ENCODE data around the gene STUB1.

STUB1 gene

DNA sequence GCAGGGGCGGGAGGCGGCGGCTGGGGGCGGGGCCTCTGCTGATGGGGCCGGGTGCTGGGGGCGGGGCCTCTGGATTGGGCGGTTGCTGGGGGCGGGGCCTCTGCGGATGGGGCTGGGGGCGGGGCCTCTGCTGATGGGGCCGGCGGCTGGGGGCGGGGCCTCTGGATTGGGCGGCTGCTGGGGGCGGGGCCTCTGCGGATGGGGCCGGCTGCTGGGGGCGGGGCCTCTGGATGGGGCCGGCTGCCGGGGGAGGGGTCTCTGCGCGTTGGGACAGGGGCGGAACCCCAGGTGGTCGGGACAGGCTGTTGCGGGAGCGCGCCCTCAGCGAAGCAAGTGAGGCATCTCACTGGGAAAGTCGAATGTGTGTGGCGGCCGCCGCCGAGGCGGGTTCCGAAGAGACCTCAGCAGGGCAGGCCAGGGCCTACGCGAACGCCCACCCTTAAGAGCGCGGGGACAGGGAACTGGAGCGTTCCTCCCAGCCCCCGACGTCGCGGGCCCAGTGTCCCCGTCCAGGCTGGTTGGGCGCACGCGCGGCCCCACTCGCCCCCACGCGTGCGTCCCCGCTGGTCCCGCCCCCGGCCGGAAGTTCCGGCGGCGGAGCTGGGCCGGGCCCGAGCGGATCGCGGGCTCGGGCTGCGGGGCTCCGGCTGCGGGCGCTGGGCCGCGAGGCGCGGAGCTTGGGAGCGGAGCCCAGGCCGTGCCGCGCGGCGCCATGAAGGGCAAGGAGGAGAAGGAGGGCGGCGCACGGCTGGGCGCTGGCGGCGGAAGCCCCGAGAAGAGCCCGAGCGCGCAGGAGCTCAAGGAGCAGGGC is at the start of gene STUB1:
Gene STUB1, plus strand, starts transcription at position 597 of the 811 bp plus-strand sequence. Its CDS starts 116 bp downstream, at position 713.
- DNase-seq (ENCODE audit: low spot score): peak; percentile 74

DNA sequence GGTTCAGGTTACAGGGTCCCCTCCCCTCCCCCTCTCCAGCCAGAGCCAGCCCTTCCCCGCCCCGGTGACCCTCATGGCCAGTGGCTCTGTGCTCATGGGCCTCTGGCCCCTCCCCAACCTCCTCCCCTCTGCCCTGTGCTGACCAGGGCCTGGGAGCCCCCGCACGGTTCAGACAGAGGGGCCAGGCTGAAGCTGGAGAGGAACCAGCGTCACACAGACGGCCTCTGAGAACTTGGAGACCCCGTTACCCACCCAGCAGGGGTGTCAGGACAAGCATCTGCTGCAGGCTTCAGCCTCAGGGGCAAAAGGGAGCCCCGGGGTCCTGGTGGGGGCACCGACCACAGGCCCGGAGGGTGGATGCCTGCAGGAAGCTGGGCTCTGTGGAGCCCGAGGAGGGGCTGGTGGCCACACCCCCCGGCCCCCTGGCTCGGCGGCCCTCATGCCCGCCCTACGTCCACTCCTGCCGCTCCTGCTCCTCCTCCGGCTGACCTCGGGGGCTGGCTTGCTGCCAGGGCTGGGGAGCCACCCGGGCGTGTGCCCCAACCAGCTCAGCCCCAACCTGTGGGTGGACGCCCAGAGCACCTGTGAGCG is 49.3 kb upstream of the STUB1 start, which contains the start of gene WFIKKN1:
Gene WFIKKN1, plus strand, starts transcription at position 171 of the 591 bp plus-strand sequence. Its CDS starts 269 bp downstream, at position 440.
- no peak for DNase-seq (ENCODE audit: low spot score)

DNA sequence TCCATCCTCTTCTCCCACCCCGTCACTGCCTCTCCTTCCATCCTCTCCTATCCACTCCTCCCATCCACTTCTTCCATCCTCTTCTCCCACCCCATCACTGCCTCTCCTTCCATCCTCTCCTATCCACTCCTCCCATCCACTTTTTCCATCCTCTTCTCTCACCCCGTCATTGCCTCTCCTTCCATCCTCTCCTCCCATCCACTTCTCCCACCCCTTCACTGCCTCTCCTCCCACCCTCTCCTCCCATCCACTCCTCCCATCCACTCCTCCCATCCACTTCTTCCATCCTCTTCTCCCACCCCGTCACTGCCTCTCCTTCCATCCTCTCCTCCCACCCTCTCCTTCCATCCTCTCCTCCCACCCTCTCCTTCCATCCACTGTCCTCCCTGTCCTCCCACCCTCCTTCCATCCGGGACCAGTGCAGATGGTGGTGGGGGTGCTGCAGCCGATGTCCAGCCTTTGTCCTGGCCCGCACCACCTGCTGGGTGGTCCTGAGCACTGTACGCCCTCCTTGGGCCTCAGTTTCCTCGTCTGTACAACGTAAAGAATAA is 48.3 kb upstream of the STUB1 start:
- DNase-seq (ENCODE audit: low spot score): no peak

DNA sequence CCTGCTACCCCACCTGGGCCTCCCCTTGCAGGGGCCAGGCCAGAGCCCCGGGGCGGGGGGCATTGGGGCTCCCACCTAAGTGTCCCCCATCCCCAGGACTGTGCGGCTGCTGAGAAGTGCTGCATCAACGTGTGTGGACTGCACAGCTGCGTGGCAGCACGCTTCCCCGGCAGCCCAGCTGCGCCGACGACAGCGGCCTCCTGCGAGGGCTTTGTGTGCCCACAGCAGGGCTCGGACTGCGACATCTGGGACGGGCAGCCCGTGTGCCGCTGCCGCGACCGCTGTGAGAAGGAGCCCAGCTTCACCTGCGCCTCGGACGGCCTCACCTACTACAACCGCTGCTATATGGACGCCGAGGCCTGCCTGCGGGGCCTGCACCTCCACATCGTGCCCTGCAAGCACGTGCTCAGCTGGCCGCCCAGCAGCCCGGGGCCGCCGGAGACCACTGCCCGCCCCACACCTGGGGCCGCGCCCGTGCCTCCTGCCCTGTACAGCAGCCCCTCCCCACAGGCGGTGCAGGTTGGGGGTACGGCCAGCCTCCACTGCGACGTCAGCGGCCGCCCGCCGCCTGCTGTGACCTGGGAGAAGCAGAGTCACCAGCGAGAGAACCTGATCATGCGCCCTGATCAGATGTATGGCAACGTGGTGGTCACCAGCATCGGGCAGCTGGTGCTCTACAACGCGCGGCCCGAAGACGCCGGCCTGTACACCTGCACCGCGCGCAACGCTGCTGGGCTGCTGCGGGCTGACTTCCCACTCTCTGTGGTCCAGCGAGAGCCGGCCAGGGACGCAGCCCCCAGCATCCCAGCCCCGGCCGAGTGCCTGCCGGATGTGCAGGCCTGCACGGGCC is 47.5 kb upstream of the STUB1 start:
- DNase-seq (ENCODE audit: low spot score): no peak

DNA sequence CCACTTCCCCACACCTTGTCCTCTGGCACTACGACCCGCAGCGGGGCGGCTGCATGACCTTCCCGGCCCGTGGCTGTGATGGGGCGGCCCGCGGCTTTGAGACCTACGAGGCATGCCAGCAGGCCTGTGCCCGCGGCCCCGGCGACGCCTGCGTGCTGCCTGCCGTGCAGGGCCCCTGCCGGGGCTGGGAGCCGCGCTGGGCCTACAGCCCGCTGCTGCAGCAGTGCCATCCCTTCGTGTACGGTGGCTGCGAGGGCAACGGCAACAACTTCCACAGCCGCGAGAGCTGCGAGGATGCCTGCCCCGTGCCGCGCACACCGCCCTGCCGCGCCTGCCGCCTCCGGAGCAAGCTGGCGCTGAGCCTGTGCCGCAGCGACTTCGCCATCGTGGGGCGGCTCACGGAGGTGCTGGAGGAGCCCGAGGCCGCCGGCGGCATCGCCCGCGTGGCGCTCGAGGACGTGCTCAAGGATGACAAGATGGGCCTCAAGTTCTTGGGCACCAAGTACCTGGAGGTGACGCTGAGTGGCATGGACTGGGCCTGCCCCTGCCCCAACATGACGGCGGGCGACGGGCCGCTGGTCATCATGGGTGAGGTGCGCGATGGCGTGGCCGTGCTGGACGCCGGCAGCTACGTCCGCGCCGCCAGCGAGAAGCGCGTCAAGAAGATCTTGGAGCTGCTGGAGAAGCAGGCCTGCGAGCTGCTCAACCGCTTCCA is 46.7 kb upstream of the STUB1 start:
- DNase-seq (ENCODE audit: low spot score): no peak

DNA sequence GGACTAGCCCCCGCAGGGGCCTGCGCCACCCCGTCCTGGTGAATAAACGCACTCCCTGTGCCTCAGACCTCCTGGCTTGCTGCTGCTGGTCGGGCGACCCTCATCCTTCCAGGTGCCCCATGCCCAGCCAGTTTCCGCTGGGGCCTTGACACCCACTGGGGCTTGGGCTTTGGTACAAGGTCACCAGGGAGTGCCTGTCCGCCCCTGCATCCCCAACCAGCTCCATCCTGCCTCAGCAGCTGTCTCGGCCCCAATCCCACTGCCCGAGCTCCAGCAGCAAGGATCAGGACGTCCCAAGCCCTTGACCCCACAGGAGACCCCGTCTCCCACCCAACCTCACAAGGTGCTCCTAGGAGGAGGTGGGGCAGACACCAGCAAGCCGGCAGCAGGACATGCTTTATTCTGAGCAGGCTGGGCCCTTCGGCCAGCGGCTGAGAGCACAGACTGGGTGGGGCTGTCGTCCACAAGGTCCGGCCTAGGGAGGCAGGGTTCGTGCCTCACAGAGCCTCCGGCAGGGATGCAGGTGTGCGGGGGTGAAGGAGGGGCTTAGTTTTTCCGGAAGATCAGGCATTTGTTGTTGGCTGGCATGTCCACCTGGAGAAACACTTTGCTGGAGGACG is 46.0 kb upstream of the STUB1 start:
- no peak for DNase-seq (ENCODE audit: low spot score)

DNA sequence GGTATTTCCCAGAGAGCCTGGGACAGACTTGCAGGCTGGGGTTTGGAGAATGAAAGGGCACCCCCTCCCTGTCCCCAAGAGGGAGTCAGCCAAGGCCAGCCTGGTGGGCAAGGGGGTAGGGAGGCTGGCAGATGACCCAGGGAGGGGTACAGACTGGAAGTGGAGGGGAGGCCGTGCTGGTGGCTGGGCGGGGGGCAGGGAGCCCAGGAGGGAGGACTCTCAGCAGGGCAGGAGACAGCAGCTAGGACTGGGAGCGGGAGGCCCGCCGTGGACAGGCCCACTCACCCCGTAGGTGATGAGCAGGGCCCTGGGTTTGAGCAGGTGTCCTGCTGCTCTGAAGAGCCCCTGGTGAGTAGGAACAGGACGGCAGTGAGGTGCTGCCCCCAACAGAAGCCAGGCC is 45.2 kb upstream of the STUB1 start:
- DNase-seq (ENCODE audit: low spot score): no peak

DNA sequence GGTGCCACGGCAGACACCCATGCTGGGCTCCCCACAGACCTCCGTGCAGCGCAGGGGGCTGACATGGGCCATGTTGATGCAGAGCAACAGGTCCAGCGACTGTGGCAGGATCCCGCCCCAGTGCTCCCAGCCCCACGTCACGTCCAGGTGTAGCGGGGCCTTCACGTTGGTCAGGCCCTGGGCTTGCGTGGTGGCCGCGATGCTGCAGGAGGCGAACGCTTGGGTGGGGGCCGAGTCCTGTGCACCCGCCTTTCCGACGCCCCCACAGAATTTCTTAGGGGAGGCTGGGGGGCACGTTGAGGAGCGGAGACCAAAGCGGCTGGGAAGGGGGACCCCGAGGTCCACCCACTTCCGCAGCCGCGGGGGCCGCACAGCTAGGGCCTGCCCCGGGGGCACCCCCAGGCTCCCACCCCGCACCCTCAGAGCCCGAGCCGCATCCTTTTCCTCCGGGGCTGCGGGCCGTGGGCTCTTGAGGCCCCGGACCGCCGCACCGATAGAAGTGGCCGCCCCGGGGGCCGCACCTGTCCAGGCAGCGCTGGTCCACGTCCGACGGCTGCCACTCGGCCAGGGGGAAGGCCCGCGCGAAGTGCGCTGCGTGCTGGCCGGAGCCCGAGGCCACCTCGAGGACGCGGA is 44.5 kb upstream of the STUB1 start:
- DNase-seq (ENCODE audit: low spot score): no peak

DNA sequence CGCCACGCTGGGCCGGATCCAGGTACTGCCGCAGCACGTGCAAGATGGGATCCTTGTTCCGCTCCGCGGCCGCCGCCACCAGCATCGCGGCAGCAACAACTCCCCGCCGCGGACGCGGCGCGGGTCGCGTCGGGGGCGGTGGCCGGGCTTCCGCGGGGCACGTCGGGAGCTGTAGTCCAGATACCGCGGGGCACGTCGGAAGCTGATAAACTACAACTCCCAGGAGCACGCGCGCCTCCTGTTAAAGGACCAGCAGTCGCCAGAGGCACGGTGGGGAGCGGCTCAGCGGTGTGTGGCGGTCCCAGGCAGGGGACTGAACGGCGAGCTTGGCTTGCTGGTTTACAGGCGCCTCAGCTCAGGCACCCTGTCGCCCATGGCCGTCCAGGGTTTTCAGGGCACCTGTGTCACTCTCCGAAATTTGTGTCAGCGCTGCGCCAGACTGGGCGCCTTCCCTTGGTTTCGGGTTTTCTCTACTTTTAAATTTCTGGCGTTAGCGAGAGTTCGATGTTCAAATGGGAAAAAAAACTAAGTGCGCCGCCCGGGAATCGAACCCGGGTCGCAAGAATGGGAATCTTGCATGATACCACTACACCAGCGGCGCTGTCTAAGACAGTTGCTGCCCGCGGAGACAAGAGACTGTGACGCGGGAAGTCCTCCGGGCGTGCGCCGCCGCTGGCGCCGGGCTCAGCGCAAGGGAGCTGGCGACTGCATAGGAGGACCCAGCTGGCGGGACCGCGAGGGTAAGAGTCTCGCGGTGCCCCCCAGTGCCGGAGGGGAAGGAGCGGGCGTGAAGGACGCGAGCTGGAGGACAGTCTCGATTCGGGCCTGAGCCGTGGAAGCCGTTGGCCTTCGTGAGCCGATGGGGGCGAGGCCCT is 43.8 kb upstream of the STUB1 start, which contains the start of gene METTL26:
Gene METTL26, minus strand, starts transcription at position 100 of the 875 bp plus-strand sequence. Its CDS starts 15 bp downstream, at position 85.
- DNase-seq (ENCODE audit: low spot score): peak; percentile 95

DNA sequence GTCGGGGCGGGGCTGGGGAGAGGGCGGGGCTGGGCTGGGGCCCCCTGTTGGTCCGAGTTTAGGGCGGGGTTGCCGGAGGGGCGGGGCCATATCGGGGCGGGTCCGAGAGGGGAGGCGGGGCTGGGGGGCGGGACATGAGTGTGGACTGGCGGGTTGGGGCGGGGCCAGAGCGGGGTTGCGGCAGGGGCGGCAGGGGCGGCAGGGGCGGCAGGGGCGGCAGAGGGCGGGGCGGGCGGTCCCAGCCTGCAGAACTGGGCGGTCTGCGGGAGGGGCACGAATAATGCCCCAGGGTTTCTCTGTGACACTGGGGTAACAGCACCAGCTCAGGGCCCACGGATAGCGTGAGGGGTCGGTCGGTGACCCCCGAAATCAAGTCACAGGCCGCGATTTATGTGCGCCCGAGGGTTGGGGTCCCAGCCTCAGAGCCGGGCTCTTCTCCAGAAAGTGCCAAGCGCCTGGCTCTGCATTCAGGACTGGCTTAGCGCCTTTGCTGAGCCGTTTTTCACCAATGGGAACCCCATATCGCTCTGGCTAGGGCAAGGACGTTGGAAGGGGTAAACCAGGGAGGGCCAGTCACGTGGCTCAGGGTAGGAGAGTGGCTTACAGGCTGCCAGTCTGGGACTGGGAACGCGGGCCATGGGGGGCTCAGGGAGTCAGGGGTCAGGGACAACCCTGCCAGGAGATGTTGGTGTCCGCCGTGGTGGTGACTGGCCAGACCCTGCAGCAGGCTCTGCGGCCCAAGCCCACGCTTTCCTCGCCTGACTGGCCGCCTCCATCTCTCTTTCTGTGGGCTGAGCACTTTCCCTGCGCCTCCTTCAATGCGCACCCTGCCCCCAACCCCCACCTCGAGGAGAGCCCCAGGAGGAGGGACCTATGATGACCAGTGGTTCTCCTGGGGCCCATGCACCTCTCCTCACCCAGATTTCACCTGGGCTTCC is 42.9 kb upstream of the STUB1 start:
- peak; percentile 56 for DNase-seq (ENCODE audit: low spot score)

DNA sequence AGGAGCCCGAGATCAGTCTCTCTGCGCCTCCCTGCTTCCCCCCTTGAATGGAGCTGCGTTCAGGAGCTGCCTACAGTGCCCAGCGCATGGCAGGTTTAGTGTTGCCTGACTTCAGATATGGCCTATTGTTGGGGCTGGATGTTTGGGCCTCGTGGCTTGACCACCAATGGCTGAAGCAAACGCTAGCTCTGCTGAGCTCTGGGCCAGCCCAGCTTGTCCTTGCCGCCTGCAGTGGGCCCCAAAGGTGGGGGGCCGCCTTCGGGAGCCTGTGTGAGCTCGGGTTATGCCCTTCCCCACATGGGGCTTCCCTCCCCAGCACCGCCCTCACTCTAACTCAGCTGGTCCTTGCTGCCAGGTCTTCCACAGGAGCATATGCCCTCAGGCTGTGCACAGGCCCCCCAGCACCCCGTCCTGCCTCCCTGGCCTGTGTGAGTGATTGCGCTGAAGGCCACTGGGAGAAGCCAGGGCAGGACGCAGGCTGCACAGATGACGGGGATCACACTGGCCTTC is 42.1 kb upstream of the STUB1 start:
- no peak for DNase-seq (ENCODE audit: low spot score)

DNA sequence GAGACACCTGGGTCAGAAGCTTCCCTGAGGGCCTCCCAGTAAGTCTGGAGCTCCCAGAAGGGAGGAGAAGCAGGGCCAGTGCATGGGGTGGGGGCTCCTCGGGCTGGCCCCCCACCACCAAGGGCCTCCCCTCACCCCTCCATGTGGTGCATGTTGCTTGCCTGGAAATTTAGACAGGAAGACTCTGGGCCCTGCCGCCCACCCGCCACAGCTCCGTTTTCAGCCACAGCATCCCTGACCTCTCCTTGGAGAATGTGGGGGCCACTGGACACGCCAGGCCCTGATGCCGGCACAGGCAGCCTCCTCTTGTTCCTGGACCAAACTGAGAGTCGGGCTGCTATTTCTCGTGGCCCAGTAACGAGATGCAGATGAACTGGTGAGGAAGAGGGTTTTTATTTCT is 41.4 kb upstream of the STUB1 start:
- no peak for DNase-seq (ENCODE audit: low spot score)

DNA sequence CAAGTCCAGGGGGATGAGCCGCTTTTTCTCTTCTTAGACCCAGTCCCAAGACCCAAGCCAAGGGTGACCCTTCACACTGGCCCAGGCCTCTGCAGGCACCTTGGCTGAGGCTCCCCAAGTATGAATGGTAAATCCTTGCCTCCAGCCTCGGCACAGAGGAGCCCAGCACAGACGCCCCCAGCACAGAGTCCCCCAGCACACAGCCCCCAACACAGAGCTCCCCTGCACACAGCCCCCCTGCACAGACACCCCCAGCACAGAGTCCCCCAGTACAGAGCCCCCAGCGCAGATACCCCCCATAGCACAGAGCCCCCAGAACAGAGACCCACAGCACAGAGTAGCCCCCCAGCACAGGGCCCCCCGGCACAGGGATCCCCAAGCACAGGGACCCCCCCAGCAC is 39.6 kb upstream of the STUB1 start:
- DNase-seq (ENCODE audit: low spot score): no peak

DNA sequence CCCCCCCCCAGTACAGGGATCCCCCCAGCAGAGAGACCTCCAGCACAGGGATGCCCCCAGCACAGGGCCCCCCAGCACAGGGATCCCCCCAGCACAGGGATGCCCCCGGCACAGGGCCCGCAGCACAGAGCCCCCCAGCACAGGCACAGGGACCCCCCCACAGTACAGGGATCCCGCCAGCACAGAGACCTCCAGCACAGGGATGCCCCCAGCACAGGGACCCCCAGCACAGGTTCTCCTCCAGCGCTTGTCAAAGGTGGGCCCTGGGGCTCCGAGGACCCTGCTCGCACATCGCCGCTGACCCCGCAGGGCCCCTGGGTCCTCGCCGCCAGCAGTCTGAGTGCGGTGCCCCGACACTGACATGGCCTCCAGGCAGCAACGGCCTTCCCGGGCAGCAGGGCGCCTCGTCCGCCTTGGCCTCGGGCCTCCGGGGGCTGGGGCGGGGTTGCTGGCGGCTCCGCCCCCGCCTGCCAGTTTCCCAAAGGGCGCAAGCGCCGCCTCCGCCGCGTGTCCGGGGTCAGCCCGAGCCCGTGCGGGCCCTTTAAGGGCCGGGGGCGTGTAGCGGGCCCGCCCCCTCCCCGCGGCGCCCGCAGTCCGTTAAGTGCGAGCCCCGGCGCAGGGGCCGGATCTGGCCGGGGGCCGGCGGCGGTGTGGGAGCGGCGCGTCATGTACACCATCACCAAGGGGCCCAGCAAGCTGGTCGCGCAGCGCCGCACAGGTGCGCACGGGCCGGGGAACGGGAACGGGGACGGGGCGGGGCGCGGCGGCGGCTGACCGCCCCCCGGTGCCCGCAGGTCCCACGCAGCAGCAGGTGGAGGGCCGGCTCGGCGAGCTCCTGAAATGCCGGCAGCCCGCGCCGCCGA is 38.7 kb upstream of the STUB1 start, which contains the start of gene MCRIP2:
Gene MCRIP2, plus strand, starts transcription at position 503 of the 863 bp plus-strand sequence. Its CDS starts 164 bp downstream, at position 667.
- DNase-seq (ENCODE audit: low spot score): peak; percentile 50

DNA sequence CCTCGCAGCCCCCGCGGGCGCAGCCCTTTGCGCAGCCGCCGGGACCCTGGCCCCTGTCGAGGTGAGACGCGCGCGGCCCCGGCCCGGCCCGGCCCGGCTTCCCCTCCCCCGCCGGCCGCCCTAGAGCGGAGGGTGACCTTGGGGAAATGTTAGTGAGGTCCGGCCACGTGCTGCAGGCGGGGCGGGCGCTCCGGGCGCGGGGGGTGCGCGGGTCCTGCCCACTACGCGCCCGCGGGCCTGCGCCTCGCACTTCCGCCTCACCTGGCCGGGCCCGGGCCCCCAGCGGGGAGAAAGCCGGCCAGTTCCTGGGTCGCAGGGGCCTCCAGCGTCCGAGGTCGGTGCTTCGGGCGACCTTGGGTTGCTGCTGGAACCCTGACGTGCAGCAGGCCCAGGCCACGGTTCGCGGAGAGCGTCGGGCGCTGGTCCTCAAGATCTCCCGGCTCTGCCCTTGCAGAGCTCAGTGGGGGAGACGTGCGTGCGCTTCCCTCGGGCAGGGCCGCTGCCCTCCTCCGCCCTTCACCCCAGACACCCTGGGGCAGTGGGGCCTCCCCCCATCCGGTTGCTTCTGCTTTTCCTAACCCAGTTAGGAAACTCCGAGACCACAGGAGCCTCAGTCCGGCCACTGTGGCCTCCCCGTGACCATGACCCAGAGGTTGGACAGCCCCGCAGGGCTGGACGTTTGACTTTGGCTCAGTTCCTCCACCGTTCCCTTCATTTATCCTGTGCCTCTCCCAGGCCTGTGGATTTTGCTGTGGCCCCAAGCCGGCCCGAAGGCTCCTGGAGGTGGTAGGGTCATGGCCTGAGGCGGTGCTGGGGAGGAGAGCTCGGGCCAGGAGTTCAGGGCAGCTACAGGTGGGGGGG is 37.8 kb upstream of the STUB1 start:
- peak; percentile 53 for DNase-seq (ENCODE audit: low spot score)

DNA sequence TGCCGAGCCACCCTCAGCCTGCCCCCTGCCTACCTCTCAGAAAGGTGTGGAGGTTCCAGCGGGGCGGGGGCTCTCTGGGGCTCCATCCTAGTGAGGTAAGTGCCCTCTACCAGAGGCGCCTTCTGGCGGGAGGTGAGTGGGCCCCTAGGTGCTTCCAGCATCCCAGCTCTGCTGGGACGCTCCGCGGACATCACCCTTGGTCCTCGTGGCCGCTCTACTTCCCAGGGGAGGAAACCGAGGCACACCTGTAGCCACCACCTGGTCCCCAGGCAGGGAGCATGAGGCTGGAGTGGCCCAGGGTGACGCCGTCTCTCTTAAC is 37.2 kb upstream of the STUB1 start:
- DNase-seq (ENCODE audit: low spot score): no peak
